ENCODE data around the gene CDK11B.

CDK11B gene

DNA sequence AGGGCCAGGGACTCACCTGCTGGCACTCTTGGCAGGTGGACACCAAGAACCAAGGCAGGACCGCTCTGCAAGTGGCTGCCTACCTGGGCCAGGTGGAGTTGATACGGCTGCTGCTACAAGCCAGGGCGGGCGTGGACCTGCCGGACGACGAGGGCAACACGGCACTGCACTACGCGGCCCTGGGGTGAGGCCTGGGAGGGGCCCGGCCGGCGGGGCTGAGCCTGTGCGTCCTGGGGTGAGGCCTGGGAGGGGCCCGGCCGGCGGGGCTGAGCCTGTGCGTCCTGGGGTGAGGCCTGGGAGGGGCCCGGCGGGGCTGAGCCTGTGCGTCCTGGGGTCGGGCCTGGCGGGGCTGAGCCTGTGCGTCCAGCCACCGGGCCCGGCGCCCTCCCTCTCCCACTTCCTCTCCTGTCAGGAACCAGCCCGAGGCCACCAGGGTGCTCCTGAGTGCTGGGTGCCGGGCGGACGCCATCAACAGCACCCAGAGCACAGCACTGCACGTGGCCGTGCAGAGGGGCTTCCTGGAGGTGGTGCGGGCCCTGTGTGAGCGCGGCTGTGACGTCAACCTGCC, 31.5 kb downstream of the CDK11B start:
- no peak for DNase-seq (ENCODE audit: low read depth)

DNA sequence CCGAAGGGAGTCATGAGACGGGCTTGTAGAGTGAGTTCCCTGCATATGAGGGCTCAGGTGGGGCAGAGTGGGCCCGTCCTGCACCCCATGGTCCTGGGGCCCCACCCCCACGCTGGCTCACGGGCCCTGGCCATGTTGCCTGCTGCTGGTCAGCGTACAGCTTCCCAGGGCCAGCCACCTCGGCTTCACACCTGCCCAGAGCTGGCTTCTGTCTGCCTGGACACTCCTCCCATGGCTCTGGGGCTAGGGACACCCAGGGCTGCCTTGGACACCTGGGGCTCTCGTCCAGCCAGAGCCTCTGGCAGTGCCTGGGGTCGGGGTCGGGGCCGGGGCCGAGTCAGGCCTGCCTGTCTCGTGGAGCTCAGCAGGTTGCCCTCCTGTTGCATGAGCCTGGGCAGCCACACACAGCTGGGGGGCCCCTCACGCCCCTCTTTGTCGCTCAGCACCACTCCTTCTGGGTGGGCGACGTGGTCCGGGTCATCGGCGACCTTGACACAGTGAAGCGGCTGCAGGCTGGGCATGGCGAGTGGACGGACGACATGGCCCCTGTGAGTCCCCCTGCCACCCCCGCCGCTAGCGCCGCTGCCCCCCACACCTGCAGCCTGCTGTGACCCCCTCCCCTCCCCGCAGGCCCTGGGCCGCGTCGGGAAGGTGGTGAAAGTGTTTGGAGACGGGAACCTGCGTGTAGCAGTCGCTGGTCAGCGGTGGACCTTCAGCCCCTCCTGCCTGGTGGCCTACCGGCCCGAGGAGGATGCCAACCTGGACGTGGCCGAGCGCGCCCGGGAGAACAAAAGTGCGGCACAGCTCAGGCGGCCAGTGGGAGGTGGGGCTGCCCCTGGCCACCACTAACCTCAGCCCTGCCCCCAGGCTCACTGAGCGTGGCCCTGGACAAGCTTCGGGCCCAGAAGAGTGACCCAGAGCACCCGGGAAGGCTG, 32.3 kb downstream of the CDK11B start:
- DNase-seq (ENCODE audit: low read depth): no peak

DNA sequence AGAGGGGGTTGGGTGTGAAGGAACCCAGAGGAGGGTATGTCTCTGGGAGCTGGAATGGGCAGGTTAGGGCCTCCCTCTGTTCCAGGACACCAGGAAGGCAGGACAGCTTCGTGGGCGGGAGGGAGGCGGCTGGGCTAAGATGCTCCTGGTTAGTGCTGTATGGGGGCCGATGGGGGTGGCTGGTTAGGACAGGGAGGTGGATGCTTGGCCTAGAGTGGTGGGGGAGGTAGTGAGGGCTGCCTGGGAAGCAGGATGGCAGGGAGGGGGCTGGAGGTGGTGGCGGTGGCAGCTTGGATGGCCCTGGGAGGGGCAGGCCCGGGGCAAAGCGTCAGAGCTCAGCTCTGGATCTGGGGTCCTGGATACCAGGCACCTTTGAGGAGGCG, 33.0 kb downstream of the CDK11B start:
- no peak for DNase-seq (ENCODE audit: low read depth)

DNA sequence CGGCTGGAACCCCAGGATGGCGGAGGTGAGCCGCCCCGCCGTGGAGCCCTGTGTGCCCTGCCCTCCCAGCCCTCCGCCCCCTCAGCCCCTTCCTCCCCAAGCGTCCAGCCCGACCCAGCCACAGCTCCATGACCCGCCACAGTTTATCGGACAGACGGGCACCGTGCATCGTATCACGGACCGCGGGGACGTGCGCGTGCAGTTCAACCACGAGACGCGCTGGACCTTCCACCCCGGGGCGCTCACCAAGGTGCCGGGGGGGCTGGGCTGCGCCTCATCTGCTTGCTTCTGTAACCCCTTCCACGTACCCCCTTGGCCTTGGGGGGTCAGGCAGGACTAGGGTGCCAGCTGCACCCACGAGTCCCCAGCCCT, 33.4 kb downstream of the CDK11B start:
- DNase-seq (ENCODE audit: low read depth): no peak

DNA sequence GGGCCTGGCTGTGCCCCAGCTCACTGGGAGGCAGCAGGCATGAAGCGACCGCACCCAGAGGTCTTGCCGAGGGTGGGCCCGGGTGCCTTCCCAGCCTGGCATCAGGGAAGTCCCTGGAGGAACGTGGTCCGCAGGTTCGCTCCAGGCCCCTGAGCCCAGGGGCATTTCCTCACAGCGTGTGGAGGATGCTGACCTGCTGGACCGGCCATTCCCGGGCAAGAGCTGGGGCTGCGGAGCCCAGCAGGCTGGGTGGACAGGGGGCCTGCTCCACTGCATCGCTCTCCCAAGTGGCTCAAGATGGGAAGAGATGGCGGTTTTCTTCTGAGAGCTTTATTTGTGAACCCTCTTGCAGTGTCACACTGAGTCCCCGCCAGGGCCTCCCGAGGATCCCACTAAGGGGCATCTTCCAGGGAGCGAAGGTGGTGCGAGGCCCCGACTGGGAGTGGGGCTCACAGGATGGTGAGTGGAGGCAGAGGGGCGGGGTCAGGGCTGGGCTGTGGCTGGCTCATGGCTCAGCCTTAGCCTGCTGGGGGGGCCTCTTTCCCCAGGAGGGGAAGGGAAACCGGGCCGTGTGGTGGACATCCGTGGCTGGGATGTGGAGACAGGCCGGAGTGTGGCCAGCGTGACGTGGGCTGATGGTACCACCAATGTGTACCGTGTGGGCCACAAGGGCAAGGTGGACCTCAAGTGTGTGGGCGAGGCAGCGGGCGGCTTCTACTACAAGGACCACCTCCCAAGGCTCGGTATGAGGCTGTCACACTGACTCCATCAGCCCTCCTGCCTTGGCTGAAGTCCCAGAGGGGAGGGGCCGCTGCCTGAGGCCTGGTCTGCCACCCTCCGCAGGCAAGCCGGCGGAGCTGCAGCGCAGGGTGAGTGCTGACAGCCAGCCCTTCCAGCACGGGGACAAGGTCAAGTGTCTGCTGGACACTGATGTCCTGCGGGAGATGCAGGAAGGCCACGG, 34.1 kb downstream of the CDK11B start:
- no peak for DNase-seq (ENCODE audit: low read depth)

GRCh38 chr1:1623631-1624442, 35.0 kb downstream of the CDK11B start:
- no peak for DNase-seq (ENCODE audit: low read depth)

DNA sequence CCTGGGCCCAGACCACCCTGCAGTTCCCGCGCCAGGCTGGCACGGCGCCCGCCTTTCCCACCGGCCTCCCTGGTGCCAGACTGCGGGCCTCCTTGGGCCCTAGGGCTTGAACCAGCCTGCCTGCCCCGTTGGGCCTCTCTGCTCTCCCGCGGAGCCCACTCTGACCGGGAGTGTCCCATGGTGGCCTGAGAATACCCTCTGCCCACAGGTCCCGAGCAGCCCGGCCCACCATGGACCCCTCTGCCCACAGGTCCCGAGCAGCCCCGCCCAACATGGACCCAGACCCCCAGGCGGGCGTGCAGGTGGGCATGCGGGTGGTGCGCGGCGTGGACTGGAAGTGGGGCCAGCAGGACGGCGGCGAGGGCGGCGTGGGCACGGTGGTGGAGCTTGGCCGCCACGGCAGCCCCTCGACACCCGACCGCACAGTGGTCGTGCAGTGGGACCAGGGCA, 35.6 kb downstream of the CDK11B start:
- no peak for DNase-seq (ENCODE audit: low read depth)

- DNase-seq (ENCODE audit: low read depth): no peak
Observed at GRCh38 chr1:1622788-1623094, 36.1 kb downstream of the CDK11B start.

- DNase-seq (ENCODE audit: low read depth): no peak
Observed at GRCh38 chr1:1622010-1622787, 36.6 kb downstream of the CDK11B start.

DNA sequence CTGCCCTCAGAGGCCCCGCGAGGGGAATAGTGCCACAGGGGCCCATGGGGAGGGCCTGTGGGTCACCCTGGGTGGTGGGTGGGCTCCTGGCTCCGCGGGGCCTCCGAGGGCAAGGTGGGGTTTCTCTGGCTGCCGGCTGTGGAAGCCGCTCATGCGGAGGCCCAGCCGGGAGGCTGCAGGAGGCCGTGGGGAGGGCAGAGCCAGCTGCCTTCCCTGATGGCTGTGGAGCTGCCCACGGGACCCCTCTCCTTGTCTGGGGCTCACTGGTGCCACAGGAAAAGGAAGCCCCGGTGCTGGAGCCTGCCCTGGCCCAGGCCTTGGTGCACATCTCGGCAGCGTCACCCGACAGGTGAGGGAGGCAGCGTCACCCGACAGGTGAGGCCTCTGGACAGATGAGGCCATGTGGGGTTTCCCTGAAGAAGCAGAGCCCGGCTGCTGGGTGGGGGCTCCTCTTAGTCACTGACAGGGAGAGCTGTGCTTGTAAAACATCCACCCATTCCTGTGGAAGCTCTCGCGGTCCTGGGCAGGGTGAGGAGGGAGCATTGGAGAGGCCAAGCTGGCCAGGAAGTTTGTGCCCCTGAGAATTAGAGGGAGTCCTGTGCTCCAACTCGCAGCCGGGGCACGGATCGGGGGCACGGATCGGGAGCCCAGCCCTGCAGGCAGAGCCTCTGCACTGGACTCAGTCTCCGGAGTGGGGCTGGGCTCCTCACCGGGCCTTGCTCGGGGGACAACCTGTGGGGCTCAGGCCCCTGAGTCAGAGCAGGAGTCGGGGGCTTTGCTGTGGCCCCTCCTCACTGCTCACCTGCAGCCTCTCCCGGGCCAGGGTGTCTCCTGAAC, 37.4 kb downstream of the CDK11B start:
- no peak for DNase-seq (ENCODE audit: low read depth)

- DNase-seq (ENCODE audit: low read depth): no peak
Observed at GRCh38 chr1:1620433-1621139, 38.2 kb downstream of the CDK11B start.

GRCh38 chr1:1619917-1620361, 38.9 kb downstream of the CDK11B start:
- DNase-seq (ENCODE audit: low read depth): no peak

- DNase-seq (ENCODE audit: low read depth): no peak
Observed at GRCh38 chr1:1618396-1619068, 40.3 kb downstream of the CDK11B start.

GRCh38 chr1:1617925-1618324, 40.9 kb downstream of the CDK11B start:
- DNase-seq (ENCODE audit: low read depth): no peak

GRCh38 chr1:1617516-1617915, 41.3 kb downstream of the CDK11B start:
- DNase-seq (ENCODE audit: low read depth): no peak

DNA sequence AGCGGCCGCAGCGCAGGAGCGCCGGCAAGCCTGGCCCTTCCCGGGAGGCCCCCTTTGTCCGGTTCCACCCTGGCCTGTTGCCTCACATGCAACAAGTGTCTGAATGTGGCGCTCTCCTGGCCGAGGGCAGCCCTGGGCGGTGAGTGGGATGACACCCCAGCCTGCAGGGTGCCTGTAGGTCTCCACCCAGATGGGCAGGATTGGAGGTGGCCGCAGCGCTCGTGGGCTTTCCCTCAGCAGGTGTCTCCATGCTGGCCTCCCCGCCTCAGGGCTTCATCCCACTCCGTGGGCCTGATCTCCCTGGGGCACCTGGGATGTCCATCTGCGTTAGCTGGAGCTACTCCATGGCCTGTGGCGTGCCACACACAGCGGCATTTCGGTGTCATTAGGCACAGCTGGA, 42.0 kb downstream of the CDK11B start:
- DNase-seq (ENCODE audit: low read depth): no peak

- peak; percentile 34 for DNase-seq (ENCODE audit: low read depth)
Observed at GRCh38 chr1:1616045-1616790, 42.6 kb downstream of the CDK11B start.
